ENCODE results near the gene MXRA7.
"Not testable (repeated sequence)": the region's sequence is repeated elsewhere in the genome, so short reads cannot be mapped to it uniquely, and the experiment has no call there.

MXRA7 gene

DNA sequence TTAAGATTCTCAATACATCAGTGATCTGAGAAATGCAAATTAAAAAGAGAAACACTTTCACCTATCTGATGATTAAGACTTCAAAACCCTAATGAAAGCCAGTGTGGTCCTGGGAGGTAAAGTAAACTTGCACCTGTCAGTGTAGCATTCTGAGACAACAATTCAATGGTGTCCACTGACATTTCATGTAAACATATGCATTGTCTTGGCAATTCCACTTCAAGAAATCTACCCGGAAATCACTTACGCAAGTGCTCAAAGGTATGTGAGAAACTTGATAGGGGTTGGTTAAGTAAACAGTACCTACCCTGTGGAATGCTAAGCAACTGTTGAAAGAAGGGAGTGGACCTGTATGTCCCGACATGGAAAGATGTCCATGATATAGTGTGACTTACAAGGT lies 69.3 kb downstream of the MXRA7 start:
- DNase-seq, result no peak

- DNase-seq, result no peak
These were observed 70.0 kb downstream of the MXRA7 start for GRCh38 chr17:76640550-76641380.

- DNase-seq, result no peak
These were observed 72.5 kb downstream of the MXRA7 start for GRCh38 chr17:76638263-76638662.

- DNase-seq, result not testable (repeated sequence)
These were observed 74.1 kb downstream of the MXRA7 start for GRCh38 chr17:76636486-76637206.

- no peak for DNase-seq
These were observed 75.0 kb downstream of the MXRA7 start for GRCh38 chr17:76635659-76636360.

DNA sequence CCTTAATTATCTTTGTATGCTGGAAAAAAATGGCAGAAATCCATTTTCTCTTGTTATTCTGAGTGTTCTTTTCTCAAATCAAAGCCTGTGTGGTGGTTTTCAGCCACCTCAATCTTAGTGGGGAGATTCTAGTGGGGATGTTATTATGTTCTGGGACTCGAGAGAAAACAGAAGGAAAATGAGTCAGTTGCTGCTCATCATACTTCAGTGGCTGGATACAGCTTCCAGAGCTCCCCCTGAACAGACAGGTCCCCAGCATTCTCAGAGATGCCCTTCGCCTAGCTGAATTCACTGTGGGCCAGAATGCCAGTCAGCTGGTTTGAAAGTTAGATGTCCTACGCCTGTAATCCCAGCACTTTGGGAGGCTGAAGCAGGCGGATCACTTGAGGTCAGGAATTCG lies 75.7 kb downstream of the MXRA7 start:
- no peak for DNase-seq

DNA sequence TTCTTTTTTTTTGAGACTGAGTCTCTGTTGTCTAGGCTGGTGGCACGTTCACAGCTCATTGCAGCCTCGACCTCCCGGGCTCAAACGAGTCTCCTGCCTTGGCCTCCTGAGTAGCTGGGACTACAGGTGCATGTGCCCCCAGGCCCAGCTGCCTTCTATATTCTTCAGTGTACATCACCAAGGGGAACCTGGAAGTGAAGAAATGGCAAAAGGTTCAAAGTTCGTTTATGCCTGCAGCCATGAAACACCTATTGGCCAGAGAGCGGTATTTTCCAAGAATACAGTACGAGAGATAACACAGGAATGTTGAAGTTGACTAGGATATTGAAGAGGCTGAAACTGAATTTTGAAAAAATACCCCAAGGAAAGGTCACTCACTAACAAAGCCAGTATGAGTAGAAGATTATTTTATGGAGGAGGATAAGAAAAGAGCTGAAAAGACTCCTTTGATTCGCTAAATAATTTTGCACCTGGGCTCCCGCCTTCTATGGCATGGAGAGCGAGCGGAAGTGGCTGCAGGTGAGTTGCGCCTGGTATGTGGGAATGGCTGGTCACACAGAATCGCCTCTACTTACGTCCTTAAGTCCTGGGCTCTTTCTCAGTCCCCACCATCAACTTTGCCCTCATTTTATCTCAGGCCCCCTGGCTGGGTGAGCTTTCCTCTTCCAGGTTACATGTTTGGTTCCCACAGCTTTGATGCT lies 77.0 kb downstream of the MXRA7 start:
- no peak for DNase-seq

DNA sequence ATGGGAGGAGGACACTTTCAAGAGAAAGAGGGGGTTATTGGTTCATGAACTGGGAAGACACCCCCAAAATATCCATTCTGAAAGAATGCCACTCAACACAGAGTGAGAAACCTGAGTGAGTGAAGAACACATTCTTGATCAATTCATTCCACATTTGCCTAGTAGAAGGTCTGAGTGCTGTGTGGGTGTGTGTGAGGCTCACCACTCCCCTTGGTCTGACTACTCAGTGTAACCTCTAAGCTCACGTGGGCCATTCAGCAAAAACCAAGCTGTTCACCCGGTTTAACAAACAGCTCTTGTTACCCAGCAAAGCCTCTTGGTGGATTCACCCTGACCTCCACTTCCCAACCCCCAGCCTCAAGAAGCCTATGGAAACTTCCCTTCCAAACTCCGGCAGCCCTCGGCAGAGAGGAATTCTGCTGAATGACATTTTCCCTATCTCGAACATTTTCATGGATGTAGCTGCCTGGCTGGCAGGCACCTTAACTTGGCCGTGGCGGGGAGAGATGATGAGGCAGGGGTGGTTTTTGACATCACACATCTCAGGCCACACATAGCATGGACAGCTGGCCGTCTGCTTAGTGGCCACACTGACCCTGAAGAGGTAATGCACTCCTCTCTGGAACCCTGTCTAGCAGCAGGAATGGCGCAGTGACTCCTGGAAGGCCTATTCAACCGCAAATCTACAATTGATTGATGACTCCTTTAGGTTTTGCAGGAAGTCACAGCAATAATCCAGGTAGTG lies 78.8 kb downstream of the MXRA7 start:
- no peak for DNase-seq

- no peak for DNase-seq
These were observed 80.6 kb downstream of the MXRA7 start for GRCh38 chr17:76630151-76630550.
